Mesendoderm (in vitro differentiated cells): Measurements from ENCODE around the gene USP22.

ENCODE experiments used
- DNase-seq: peaks from one replicate; pipeline ENCODE4 v3.0.0; 2013
- H2AK5ac ChIP-seq: 2 replicates; pipeline ENCODE4 v1.6.1; 2013; ENCODE audit warnings: low read length, inconsistent platforms
- H2BK120ac ChIP-seq: 2 replicates; pipeline ENCODE4 v1.6.1; 2013; ENCODE audit warnings: low read depth, mild to moderate bottlenecking, low read length, moderate library complexity, mixed read lengths
- H2BK15ac ChIP-seq: replicated peaks from 2 replicates; pipeline ENCODE4 v1.6.1; 2013; ENCODE audit warnings: low read depth, mild to moderate bottlenecking, moderate library complexity
- H2BK5ac ChIP-seq: 2 replicates; pipeline ENCODE4 v1.6.1; 2013; ENCODE audit warnings: low read length, inconsistent platforms
- H3K18ac ChIP-seq: 2 replicates; pipeline ENCODE4 v1.6.1; 2013; ENCODE audit warnings: mild to moderate bottlenecking, low read length, mixed read lengths
- H3K23ac ChIP-seq: one replicate; pipeline ENCODE4 v1.6.1; 2013; ENCODE audit warnings: low read length
- H3K27ac ChIP-seq: 2 replicates; pipeline ENCODE4 v1.5.1; 2013; ENCODE audit warnings: low read depth, mild to moderate bottlenecking, inconsistent platforms, low read length, moderate library complexity
- H3K27me3 ChIP-seq: 2 replicates; pipeline ENCODE4 v1.6.1; 2013; ENCODE audit warnings: low read length, control low read depth, mild to moderate bottlenecking, inconsistent platforms; ENCODE audit not compliant: insufficient read depth, poor library complexity
- H3K36me3 ChIP-seq: 2 replicates; pipeline ENCODE4 v1.6.1; 2013; ENCODE audit warnings: low read length, inconsistent platforms; ENCODE audit not compliant: control insufficient read depth, insufficient read depth
- H3K4ac ChIP-seq: one replicate; pipeline ENCODE4 v1.6.1; 2013; ENCODE audit warnings: low read depth, mild to moderate bottlenecking, low read length, moderate library complexity
- H3K4me1 ChIP-seq: 2 replicates; pipeline ENCODE4 v1.6.1; 2013; ENCODE audit warnings: low read depth, low read length, inconsistent platforms; ENCODE audit not compliant: control insufficient read depth
- H3K4me2 ChIP-seq: 2 replicates; pipeline ENCODE4 v1.6.1; 2013; ENCODE audit warnings: low read length
- H3K4me3 ChIP-seq: 2 replicates; pipeline ENCODE4 v1.5.1; 2013; ENCODE audit warnings: mild to moderate bottlenecking, low read length
- H3K56ac ChIP-seq: one replicate; pipeline ENCODE4 v1.6.1; 2013; ENCODE audit warnings: low read length
- H3K79me1 ChIP-seq: 2 replicates; pipeline ENCODE4 v1.6.1; 2013; ENCODE audit warnings: low read length, inconsistent platforms
- H3K79me2 ChIP-seq: 2 replicates; pipeline ENCODE4 v1.6.1; 2013; ENCODE audit warnings: mild to moderate bottlenecking, low read length; ENCODE audit not compliant: control insufficient read depth, insufficient read depth
- H3K9ac ChIP-seq: 2 replicates; pipeline ENCODE4 v1.6.1; 2013; ENCODE audit warnings: low read length, inconsistent platforms
- H4K5ac ChIP-seq: one replicate; pipeline ENCODE4 v1.6.1; 2013; ENCODE audit warnings: low read length
- H4K8ac ChIP-seq: one replicate; pipeline ENCODE4 v1.6.1; 2013; ENCODE audit warnings: low read depth, mild to moderate bottlenecking, control low read depth, low read length, moderate library complexity
- WGBS: extraction: QIAGEN DNeasy Blood & Tissue Kit; methylation state at CpG from one replicate; pipeline ENCODE4 v1.1.7; 2013; ENCODE audit warnings: low lambda C conversion rate, missing lambda C conversion rate; ENCODE audit not compliant: insufficient coverage; ENCODE audit errors: extremely low coverage; 5-methylcytosine and 5-hydroxymethylcytosine counted together

The USP22 gene

GRCh38 chr17:21043296-21044232, 753 bp upstream of the USP22 start:
- H2BK15ac ChIP-seq, result no peak overlapping the region
- peak overlapping the region; percentile 39 for H3K4me3 ChIP-seq
- DNase-seq, result peak; percentile 99
- H3K4ac ChIP-seq, result no peak overlapping the region
- H3K18ac ChIP-seq, result peak overlapping the region; percentile 97
- H4K8ac ChIP-seq, result no peak overlapping the region
- peak overlapping the region; percentile 89 for H3K9ac ChIP-seq
- no peaks in the 10 kb centered on the region for H3K27me3 ChIP-seq
- H3K27ac ChIP-seq, result peak overlapping the region; percentile 99
- peak overlapping the region; percentile 45 for H3K23ac ChIP-seq
- peak overlapping the region; percentile 89 for H2BK5ac ChIP-seq
- no CpG with 5 or more reads among the region's 50 CpGs for WGBS
- no peak overlapping the region for H2AK5ac ChIP-seq
- peaks cover 37% of the 10 kb centered on the region for H3K79me2 ChIP-seq
- H3K56ac ChIP-seq, result peak overlapping the region; percentile 97
- peak overlapping the region; percentile 58 for H3K4me2 ChIP-seq
- H3K36me3 ChIP-seq, result no peaks in the 10 kb centered on the region
- peaks cover 7% of the 10 kb centered on the region for H3K4me1 ChIP-seq
- H3K79me1 ChIP-seq, result no peaks in the 10 kb centered on the region
- H4K5ac ChIP-seq, result peak overlapping the region; percentile 71
- H2BK120ac ChIP-seq, result peak overlapping the region; percentile 34

GRCh38 chr17:21041741-21042457, 912 bp downstream of the USP22 start:
- Histone ChIP-seq H2BK5ac (no peak overlapping the region), H3K36me3 (peaks cover 6% of the 10 kb centered on the region)
- WGBS, result no CpG with 5 or more reads among the region's 47 CpGs

GRCh38 chr17:21039839-21040575, 2.8 kb downstream of the USP22 start:
- H2BK15ac ChIP-seq, result no peak overlapping the region
- DNase-seq, result peak; percentile 78
- peaks cover 18% of the 10 kb centered on the region for H3K4me1 ChIP-seq
- H2BK120ac ChIP-seq, result no peak overlapping the region
- H3K23ac ChIP-seq, result no peak overlapping the region
- no peaks in the 10 kb centered on the region for H3K79me1 ChIP-seq
- H3K27me3 ChIP-seq, result no peaks in the 10 kb centered on the region
- peak overlapping the region; percentile 85 for H3K56ac ChIP-seq
- peak overlapping the region; percentile 100 for H3K9ac ChIP-seq
- no peak overlapping the region for H4K5ac ChIP-seq
- no peak overlapping the region for H4K8ac ChIP-seq
- peaks cover 6% of the 10 kb centered on the region for H3K36me3 ChIP-seq
- peak overlapping the region; percentile 41 for H3K4me3 ChIP-seq
- H3K4ac ChIP-seq, result no peak overlapping the region
- no peak overlapping the region for H2AK5ac ChIP-seq
- peak overlapping the region; percentile 77 for H3K4me2 ChIP-seq
- H2BK5ac ChIP-seq, result no peak overlapping the region
- WGBS, result no CpG with 5 or more reads among the region's 6 CpGs
- peaks cover 69% of the 10 kb centered on the region for H3K79me2 ChIP-seq
- no peak overlapping the region for H3K27ac ChIP-seq
- H3K18ac ChIP-seq, result no peak overlapping the region

More at GRCh38 chr17:21041741-21042457, 912 bp downstream of the USP22 start:
- H3K56ac ChIP-seq, result peak overlapping the region; percentile 100
- H2BK15ac ChIP-seq, result no peak overlapping the region
- H4K8ac ChIP-seq, result no peak overlapping the region
- H3K9ac ChIP-seq, result peak overlapping the region; percentile 100
- H3K79me2 ChIP-seq, result peaks cover 52% of the 10 kb centered on the region
- peak overlapping the region; percentile 40 for H3K4me2 ChIP-seq
- peak overlapping the region; percentile 84 for H2BK120ac ChIP-seq
- peak overlapping the region; percentile 100 for H3K18ac ChIP-seq
- H3K4me3 ChIP-seq, result peak overlapping the region; percentile 98
- no peaks in the 10 kb centered on the region for H3K27me3 ChIP-seq
- no peak overlapping the region for H4K5ac ChIP-seq
- peak overlapping the region; percentile 83 for H3K27ac ChIP-seq
- no peaks in the 10 kb centered on the region for H3K79me1 ChIP-seq
- H2AK5ac ChIP-seq, result no peak overlapping the region
- H3K23ac ChIP-seq, result peak overlapping the region; percentile 45
- peak; percentile 96 for DNase-seq
- H3K4ac ChIP-seq, result peak overlapping the region; percentile 93
- peaks cover 13% of the 10 kb centered on the region for H3K4me1 ChIP-seq

GRCh38 chr17:21037117-21037803, 5.6 kb downstream of the USP22 start:
- peak overlapping the region; percentile 19 for H3K23ac ChIP-seq
- no peak overlapping the region for H2BK5ac ChIP-seq
- H2AK5ac ChIP-seq, result no peak overlapping the region
- no peaks in the 10 kb centered on the region for H3K79me1 ChIP-seq
- H3K27ac ChIP-seq, result no peak overlapping the region
- no peak overlapping the region for H3K56ac ChIP-seq
- peaks cover 20% of the 10 kb centered on the region for H3K4me1 ChIP-seq
- H2BK15ac ChIP-seq, result no peak overlapping the region
- H4K5ac ChIP-seq, result no peak overlapping the region
- no CpG with 5 or more reads among the region's 8 CpGs for WGBS
- H3K9ac ChIP-seq, result peak overlapping the region; percentile 30
- H4K8ac ChIP-seq, result no peak overlapping the region
- no peak overlapping the region for H3K4ac ChIP-seq
- no peak for DNase-seq
- no peak overlapping the region for H2BK120ac ChIP-seq
- H3K27me3 ChIP-seq, result no peaks in the 10 kb centered on the region
- peaks cover 6% of the 10 kb centered on the region for H3K36me3 ChIP-seq
- no peak overlapping the region for H3K18ac ChIP-seq
- H3K4me2 ChIP-seq, result peak overlapping the region; percentile 13
- H3K79me2 ChIP-seq, result peaks cover 94% of the 10 kb centered on the region
- H3K4me3 ChIP-seq, result no peak overlapping the region

- Histone ChIP-seq H4K5ac (no peak overlapping the region), H3K27me3 (no peaks in the 10 kb centered on the region), H3K36me3 (peaks cover 6% of the 10 kb centered on the region), H2AK5ac (no peak overlapping the region), H3K79me1 (no peaks in the 10 kb centered on the region), H3K18ac (no peak overlapping the region), H2BK15ac (no peak overlapping the region), H3K56ac (no peak overlapping the region), H3K4me1 (peaks cover 20% of the 10 kb centered on the region), H3K9ac (no peak overlapping the region), H4K8ac (no peak overlapping the region), H2BK120ac (no peak overlapping the region), H3K79me2 (peaks cover 95% of the 10 kb centered on the region), H3K4me3 (no peak overlapping the region), H3K23ac (no peak overlapping the region), H2BK5ac (no peak overlapping the region), H3K4ac (no peak overlapping the region), H3K27ac (no peak overlapping the region), H3K4me2 (no peak overlapping the region)
- DNase-seq, result no peak
- WGBS, result no CpG with 5 or more reads among the region's 4 CpGs
Observed at GRCh38 chr17:21036361-21036881, 6.4 kb downstream of the USP22 start.
